Measurements from ENCODE around the gene ALCAM. TPM values are rescaled to one million over a fixed set of nuclear protein-coding genes. Genes with fewer than 3 reads are reported as not detected.
"Not testable (repeated sequence)": the region's sequence is repeated elsewhere in the genome, so short reads cannot be mapped to it uniquely, and the experiment has no call there.

ALCAM gene
- polyA plus RNA-seq, 1 experiment, result 275 TPM

GRCh38 chr3:105402287-105402801, 35.6 kb downstream of the ALCAM start:
- peak overlapping the region; percentile 32 for H3K27ac ChIP-seq (ENCODE audit: low read depth, low read length)
- H3K9me3 ChIP-seq (ENCODE audit: control insufficient read depth, insufficient read depth, low read length), result peaks cover 2% of the 10 kb centered on the region; the same call in 1 of the 2 replicates
- no peak for TF ChIP-seq CTCF (IDR thresholded peaks at IDR 0.05; ENCODE audit: low read depth, low read length)
- POLR2A ChIA-PET, result interaction anchor here (0.6 kb wide), 2 partner anchors 17 to 1796 kb away, joined by 3 to 7 read pairs; no protein-coding TSS in a partner anchor
- no peaks in the 10 kb centered on the region for H3K27me3 ChIP-seq (ENCODE audit: control insufficient read depth, insufficient read depth, low read length)
- H3K4me3 ChIP-seq (ENCODE audit: low read depth, low read length), result no peak overlapping the region
- CTCF ChIA-PET, result interaction anchor here (0.5 kb wide), 1 partner anchor 1277 kb away, joined by 4 read pairs; no protein-coding TSS in a partner anchor
- DNase-seq (ENCODE audit: low read depth, low spot score), result no peak

GRCh38 chr3:105403034-105403433, 36.3 kb downstream of the ALCAM start:
- POLR2A ChIA-PET; H3K9me3 ChIP-seq (ENCODE audit: control insufficient read depth, insufficient read depth, low read length); H3K4me3 ChIP-seq (ENCODE audit: low read depth, low read length); H3K27me3 ChIP-seq (ENCODE audit: control insufficient read depth, insufficient read depth, low read length); DNase-seq (ENCODE audit: low read depth, low spot score); H3K27ac ChIP-seq (ENCODE audit: low read depth, low read length): not testable (repeated sequence)
- CTCF ChIA-PET, result interaction anchor here (0.5 to 1.4 kb wide), 2 partner anchors 806 to 1276 kb away, joined by 4 read pairs; no protein-coding TSS in a partner anchor

GRCh38 chr3:105406268-105406667, 39.6 kb downstream of the ALCAM start:
- no peaks in the 10 kb centered on the region for H3K27me3 ChIP-seq (ENCODE audit: control insufficient read depth, insufficient read depth, low read length)
- ChIA-PET POLR2A (no interaction called here), CTCF (interaction anchor here (0.9 kb wide), 1 partner anchor 111 kb away, joined by 3 read pairs; no protein-coding TSS in a partner anchor)
- H3K27ac ChIP-seq (ENCODE audit: low read depth, low read length), result no peak overlapping the region
- TF ChIP-seq CTCF (IDR thresholded peaks at IDR 0.05; ENCODE audit: low read depth, low read length), result no peak
- peaks cover 2% of the 10 kb centered on the region; the same call in 1 of the 2 replicates for H3K9me3 ChIP-seq (ENCODE audit: control insufficient read depth, insufficient read depth, low read length)
- no peak overlapping the region for H3K4me3 ChIP-seq (ENCODE audit: low read depth, low read length)
- DNase-seq (ENCODE audit: low read depth, low spot score), result no peak

- no peaks in the 10 kb centered on the region for H3K9me3 ChIP-seq (ENCODE audit: control insufficient read depth, insufficient read depth, low read length)
- H3K4me3 ChIP-seq (ENCODE audit: low read depth, low read length), result no peak overlapping the region
- DNase-seq (ENCODE audit: low read depth, low spot score), result no peak
- no peak overlapping the region for H3K27ac ChIP-seq (ENCODE audit: low read depth, low read length)
- POLR2A ChIA-PET, result no interaction called here
- CTCF ChIA-PET, result no interaction called here
- TF ChIP-seq CTCF (IDR thresholded peaks at IDR 0.05; ENCODE audit: low read depth, low read length), result no peak
- H3K27me3 ChIP-seq (ENCODE audit: control insufficient read depth, insufficient read depth, low read length), result no peaks in the 10 kb centered on the region
Measured at GRCh38 chr3:105409364-105409763, 42.7 kb downstream of the ALCAM start.

- TF ChIP-seq CTCF (IDR thresholded peaks at IDR 0.05; ENCODE audit: low read depth, low read length), result no peak
- DNase-seq (ENCODE audit: low read depth, low spot score), result no peak
- no peak overlapping the region for H3K27ac ChIP-seq (ENCODE audit: low read depth, low read length)
- ChIA-PET CTCF (no interaction called here), POLR2A (no interaction called here)
- H3K9me3 ChIP-seq (ENCODE audit: control insufficient read depth, insufficient read depth, low read length), result no peaks in the 10 kb centered on the region
- no peaks in the 10 kb centered on the region for H3K27me3 ChIP-seq (ENCODE audit: control insufficient read depth, insufficient read depth, low read length)
- H3K4me3 ChIP-seq (ENCODE audit: low read depth, low read length), result no peak overlapping the region
Measured at GRCh38 chr3:105413343-105413887, 46.7 kb downstream of the ALCAM start.
